HAP-1 (cell line): ENCODE results near the gene STX5.
"Not testable (repeated sequence)": the region's sequence is repeated elsewhere in the genome, so short reads cannot be mapped to it uniquely, and the experiment has no call there.

ENCODE experiments used
- DNase-seq, 2 experiments: peaks; one replicate each; pipeline ENCODE4 v3.0.0-alpha.2; 2016 to 2020; ENCODE audit warnings: low spot score in 2 of 2
- H3K27me3 ChIP-seq: fragments of 250-450 bp; sonication (Bioruptor Pico); 2 replicates; pipeline ENCODE4 v1.5.1; 2020; ENCODE audit warnings: low read depth, mild to moderate bottlenecking, moderate library complexity
- H3K36me3 ChIP-seq: fragments of 250-450 bp; sonication (Bioruptor Pico); replicated peaks from 2 replicates; pipeline ENCODE4 v1.5.1; 2020; ENCODE audit warnings: mild to moderate bottlenecking
- H3K4me1 ChIP-seq: fragments of 250-450 bp; sonication (Bioruptor Pico); 2 replicates; pipeline ENCODE4 v1.5.1; 2020; ENCODE audit warnings: mild to moderate bottlenecking
- H3K4me3 ChIP-seq: fragments of 250-450 bp; sonication (Bioruptor Pico); 2 replicates; pipeline ENCODE4 v1.5.1; 2020; ENCODE audit warnings: mild to moderate bottlenecking, moderate library complexity
- H3K9me3 ChIP-seq: fragments of 250-450 bp; sonication (Bioruptor Pico); 2 replicates; pipeline ENCODE4 v1.5.1; 2020; ENCODE audit warnings: mild to moderate bottlenecking, moderate library complexity
- in situ Hi-C: fragments of 300-500 bp; cut with MboI; formaldehyde crosslinking; loops from 3 replicates; pipeline ENCODE4 v1.14.3; 2020; ENCODE audit warnings: low sequenced_read_pairs, inconsistent platforms, mixed read lengths

STX5 gene

GRCh38 chr11:62832336-62833234 lies 734 bp upstream of the STX5 start, which contains the start of gene TEX54:
Gene TEX54, minus strand, starts transcription at chr11:62832841.
- peaks cover 51% of the 10 kb centered on the region for H3K36me3 ChIP-seq
- H3K9me3 ChIP-seq: no peaks in the 10 kb centered on the region
- H3K27me3 ChIP-seq: no peaks in the 10 kb centered on the region
- H3K4me1 ChIP-seq: peaks cover 8% of the 10 kb centered on the region
- DNase-seq: no peak
- peak within 1 kb of the TSS; percentile 99 for H3K4me3 ChIP-seq
- in situ Hi-C loops: no loop called here

DNA sequence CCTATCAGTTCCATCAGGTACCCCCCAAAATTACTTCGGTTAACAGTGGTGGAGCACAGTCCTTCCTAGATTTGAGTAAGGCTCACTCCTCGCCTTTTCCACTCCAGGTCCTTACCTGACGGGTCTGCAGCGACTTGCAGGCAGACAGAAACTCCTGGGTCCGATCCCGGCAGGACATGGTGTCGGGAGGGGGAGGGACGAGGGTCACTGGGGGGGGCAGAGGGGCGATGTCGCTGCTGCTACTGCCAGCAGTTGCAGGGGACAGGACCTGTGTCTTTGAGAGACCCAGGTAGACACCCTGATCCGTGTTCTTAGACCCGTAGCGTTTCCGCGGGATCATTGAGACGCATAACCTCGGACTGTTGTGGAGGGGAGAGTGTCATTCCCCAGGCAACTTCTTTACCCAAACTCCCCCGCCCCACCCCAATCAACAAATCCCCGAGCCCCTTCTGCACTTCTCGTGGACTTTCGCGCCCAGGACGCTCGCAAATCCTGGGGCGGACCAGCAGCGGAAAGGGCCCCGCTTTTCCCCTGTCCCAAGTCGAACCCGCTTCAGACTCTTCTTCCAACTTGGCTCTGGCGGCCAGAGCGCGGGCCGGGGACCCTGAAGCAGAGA lies 839 bp downstream of the STX5 start:
- peak in 1 of 2 experiments; percentile 81 for DNase-seq
- Histone ChIP-seq H3K36me3 (peaks cover 47% of the 10 kb centered on the region), H3K9me3 (no peaks in the 10 kb centered on the region), H3K4me3 (peak overlapping the region; percentile 99), H3K27me3 (no peaks in the 10 kb centered on the region), H3K4me1 (peaks cover 8% of the 10 kb centered on the region)
- in situ Hi-C loops: no loop called here

GRCh38 chr11:62828130-62828529 lies 3.7 kb downstream of the STX5 start:
- DNase-seq, H3K4me1 ChIP-seq, H3K9me3 ChIP-seq, H3K4me3 ChIP-seq, in situ Hi-C loops, H3K27me3 ChIP-seq: not testable (repeated sequence)
- H3K36me3 ChIP-seq: peaks cover 49% of the 10 kb centered on the region

DNA sequence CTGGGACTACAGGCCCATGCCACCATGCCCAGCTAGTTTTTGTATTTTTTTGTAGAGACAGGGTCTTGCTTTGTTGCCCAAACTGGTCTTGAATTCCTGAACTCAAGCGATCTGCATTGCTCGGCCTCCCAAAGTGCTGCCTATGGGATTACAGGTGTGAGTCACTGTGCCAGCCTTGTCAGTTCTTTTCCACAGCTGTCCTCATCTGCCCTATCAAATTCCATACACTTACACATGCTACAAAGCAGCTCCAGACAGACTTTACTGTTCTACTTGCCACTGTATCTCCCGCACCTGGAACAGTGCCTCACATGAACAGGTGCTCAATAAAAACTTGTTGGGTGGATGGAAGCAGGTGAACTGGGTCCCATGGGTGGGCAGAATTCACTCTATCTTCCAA lies 8.2 kb downstream of the STX5 start:
- H3K9me3 ChIP-seq: no peaks in the 10 kb centered on the region
- H3K4me3 ChIP-seq: no peak overlapping the region
- no peak for DNase-seq
- in situ Hi-C loops: no loop called here
- H3K4me1 ChIP-seq: no peaks in the 10 kb centered on the region
- no peaks in the 10 kb centered on the region for H3K27me3 ChIP-seq
- peaks cover 47% of the 10 kb centered on the region for H3K36me3 ChIP-seq

- no peaks in the 10 kb centered on the region for H3K27me3 ChIP-seq
- peaks cover 14% of the 10 kb centered on the region for H3K36me3 ChIP-seq
Observed at GRCh38 chr11:62817129-62817528, 14.7 kb downstream of the STX5 start.

DNA sequence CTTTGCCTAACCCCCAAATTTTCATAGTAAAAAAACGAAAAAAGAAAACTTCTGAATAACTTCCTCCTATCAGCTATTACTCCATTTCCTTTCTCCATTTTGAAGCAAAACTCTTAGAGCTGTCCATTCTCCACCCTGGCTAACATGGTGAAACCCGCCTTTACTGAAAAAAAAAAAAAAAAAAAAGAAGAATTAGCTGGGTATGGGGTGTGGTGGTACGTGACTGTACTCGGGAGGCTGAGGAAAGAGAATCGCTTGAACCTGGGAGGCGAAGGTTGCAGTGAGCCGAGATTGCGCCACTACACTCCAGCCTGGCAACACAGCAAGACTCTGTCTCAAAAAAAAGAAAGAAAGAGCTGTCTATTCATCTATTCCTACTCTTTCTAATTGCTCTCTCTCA lies 15.3 kb downstream of the STX5 start:
- no peak for DNase-seq
- Histone ChIP-seq H3K4me1 (0 out of 2 replicates have a peak, but pooled peaks cover 4% of the 10 kb centered on the region), H3K9me3 (no peaks in the 10 kb centered on the region), H3K36me3 (peaks cover 13% of the 10 kb centered on the region), H3K4me3 (no peak overlapping the region), H3K27me3 (no peaks in the 10 kb centered on the region)
- in situ Hi-C loops: no loop called here

More at GRCh38 chr11:62817129-62817528, 14.7 kb downstream of the STX5 start:
- H3K4me1 ChIP-seq: 0 out of 2 replicates have a peak, but pooled peaks cover 4% of the 10 kb centered on the region
- no peak for DNase-seq
- in situ Hi-C loops: no loop called here
- H3K9me3 ChIP-seq: no peaks in the 10 kb centered on the region
- H3K4me3 ChIP-seq: no peak overlapping the region

DNA sequence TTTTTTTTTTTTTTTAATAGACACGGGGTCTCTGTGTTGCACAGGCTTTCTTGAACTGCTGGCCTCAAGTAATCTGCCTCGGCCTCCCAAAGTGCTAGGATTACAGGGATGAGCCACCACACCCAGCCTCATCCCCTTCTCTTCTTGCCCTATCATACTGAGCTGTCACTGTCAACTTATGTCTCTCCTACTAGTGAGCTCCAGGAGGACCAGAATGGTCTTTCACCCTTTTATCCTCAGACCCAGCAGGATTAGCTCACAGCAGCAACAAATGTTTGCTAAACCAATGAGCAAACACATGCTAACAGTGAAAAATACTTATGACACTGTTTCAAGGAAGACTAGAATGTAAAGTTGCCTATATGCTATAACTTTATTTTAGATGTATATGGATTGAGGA lies 20.2 kb downstream of the STX5 start:
- Histone ChIP-seq H3K4me1 (no peaks in the 10 kb centered on the region), H3K36me3 (no peaks in the 10 kb centered on the region; the same call in 1 of the 2 replicates), H3K4me3 (no peak overlapping the region), H3K27me3 (no peaks in the 10 kb centered on the region), H3K9me3 (no peaks in the 10 kb centered on the region)
- DNase-seq: no peak
- in situ Hi-C loops: no loop called here

DNA sequence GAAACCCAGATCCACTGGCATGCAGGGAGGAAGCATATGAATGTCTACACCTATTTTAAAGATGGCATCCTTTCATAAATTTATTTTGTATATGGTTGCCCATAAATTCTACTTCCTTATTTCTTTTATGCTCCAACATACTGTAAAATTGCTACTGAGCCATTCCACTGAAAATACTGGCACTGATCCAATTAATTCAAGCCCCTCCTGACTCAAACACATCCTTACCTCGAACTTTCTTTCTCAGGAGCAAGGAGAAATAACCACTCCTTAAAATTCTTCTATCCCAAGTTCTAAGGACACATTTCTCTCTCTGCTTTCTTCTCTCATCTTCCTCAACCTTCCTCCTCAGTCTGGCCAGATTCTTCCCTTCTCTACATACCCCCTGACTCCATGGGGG lies 21.1 kb downstream of the STX5 start:
- Histone ChIP-seq H3K9me3 (no peaks in the 10 kb centered on the region), H3K27me3 (no peaks in the 10 kb centered on the region), H3K36me3 (no peaks in the 10 kb centered on the region; the same call in 1 of the 2 replicates), H3K4me3 (no peak overlapping the region), H3K4me1 (peaks cover 4% of the 10 kb centered on the region)
- in situ Hi-C loops: no loop called here
- DNase-seq: no peak

DNA sequence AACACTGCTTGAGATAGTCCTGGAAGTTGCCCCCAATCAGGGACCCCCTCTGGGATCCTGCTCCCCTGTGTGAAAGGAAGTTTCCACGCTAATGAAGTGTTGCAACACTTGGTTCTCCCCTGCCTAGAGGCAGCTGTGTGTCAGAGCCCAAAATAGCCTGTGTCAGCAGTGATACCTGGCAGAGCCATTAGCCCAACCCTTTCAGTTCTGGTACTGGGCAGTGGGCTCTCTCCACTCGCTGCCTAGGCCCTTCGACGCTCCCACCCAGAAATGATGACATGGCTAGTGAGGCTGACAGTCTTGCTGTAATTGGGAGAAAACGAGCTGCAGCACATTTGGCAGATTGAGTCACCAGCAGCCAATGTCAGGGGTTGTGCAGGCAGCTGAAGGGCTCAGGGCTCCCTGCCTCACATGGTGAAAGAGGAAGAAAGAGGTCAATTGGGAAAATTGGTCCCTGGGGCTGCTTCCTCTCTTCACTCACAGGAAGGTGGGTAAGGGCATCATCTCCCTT lies 25.2 kb downstream of the STX5 start:
- peaks cover 21% of the 10 kb centered on the region for H3K36me3 ChIP-seq
- H3K4me1 ChIP-seq: peaks cover 4% of the 10 kb centered on the region
- in situ Hi-C loops: no loop called here
- H3K4me3 ChIP-seq: no peak overlapping the region
- H3K27me3 ChIP-seq: no peaks in the 10 kb centered on the region
- H3K9me3 ChIP-seq: no peaks in the 10 kb centered on the region
- DNase-seq: no peak

DNA sequence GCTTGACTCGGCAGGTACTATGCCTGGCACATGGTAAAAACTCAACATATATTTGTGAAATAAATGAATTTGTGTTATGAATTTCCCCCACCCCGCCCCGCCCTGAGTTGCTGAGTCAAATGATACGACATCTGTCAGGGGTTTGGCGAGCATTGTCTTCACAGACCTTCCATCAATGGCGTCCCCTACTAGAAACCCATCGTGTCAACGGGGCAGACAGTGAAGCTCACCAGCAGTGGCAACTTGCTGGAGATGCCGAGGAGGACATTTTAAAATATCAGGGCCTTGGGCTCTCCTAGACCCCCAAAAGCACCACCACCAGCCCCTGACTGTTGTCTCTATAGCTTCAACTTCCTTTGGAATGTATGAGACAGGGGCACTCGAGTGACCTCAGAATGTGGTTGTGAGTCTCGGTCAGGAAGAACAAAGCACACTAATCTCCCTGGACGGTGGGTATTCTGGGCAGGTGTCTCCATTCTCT lies 25.9 kb downstream of the STX5 start:
- Histone ChIP-seq H3K4me1 (peaks cover 4% of the 10 kb centered on the region), H3K4me3 (peak overlapping the region; percentile 68), H3K9me3 (no peaks in the 10 kb centered on the region), H3K27me3 (no peaks in the 10 kb centered on the region), H3K36me3 (peaks cover 28% of the 10 kb centered on the region)
- DNase-seq: peak in 1 of 2 experiments; percentile 29
- in situ Hi-C loops: no loop called here

GRCh38 chr11:62805076-62805892 lies 26.6 kb downstream of the STX5 start, which contains the start of gene NXF1:
Gene NXF1, minus strand, starts transcription at chr11:62805440. Its CDS starts 84 bp downstream, at chr11:62805356.
- H3K36me3 ChIP-seq: peaks cover 33% of the 10 kb centered on the region
- no peaks in the 10 kb centered on the region for H3K27me3 ChIP-seq
- in situ Hi-C loops: no loop called here
- H3K4me3 ChIP-seq: peak within 1 kb of the TSS; percentile 68
- peaks cover 4% of the 10 kb centered on the region for H3K4me1 ChIP-seq
- H3K9me3 ChIP-seq: no peaks in the 10 kb centered on the region
- DNase-seq: peak; percentile 89 to 95

GRCh38 chr11:62804310-62805075 lies 27.4 kb downstream of the STX5 start:
- no peak for DNase-seq
- in situ Hi-C loops: no loop called here
- Histone ChIP-seq H3K4me1 (peaks cover 4% of the 10 kb centered on the region), H3K9me3 (no peaks in the 10 kb centered on the region), H3K27me3 (no peaks in the 10 kb centered on the region), H3K36me3 (peaks cover 41% of the 10 kb centered on the region), H3K4me3 (peak overlapping the region; percentile 68)
